ENCODE measurements around the gene DAZAP1.
A peak's percentile ranks its signal among the peaks of the same experiment; 100 is the strongest.

The DAZAP1 gene

GRCh38 chr19:1363599-1363998 lies 43.8 kb upstream of the DAZAP1 start:
- no peak for TF ChIP-seq CTCF (conservative IDR thresholded peaks at IDR 0.05; ENCODE audit: control insufficient read depth, insufficient read depth, low read depth, low read length)
- no peak overlapping the region for H3K4me3 ChIP-seq (ENCODE audit: control insufficient read depth, low read depth, low read length)
- no peak for DNase-seq (ENCODE audit: low read depth)

- DNase-seq (ENCODE audit: low read depth), result peak; percentile 19
- TF ChIP-seq CTCF (conservative IDR thresholded peaks at IDR 0.05; ENCODE audit: control insufficient read depth, insufficient read depth, low read depth, low read length), result peak; percentile 29
- H3K4me3 ChIP-seq (ENCODE audit: control insufficient read depth, low read depth, low read length), result no peak overlapping the region
Observed at GRCh38 chr19:1364070-1364704, 43.2 kb upstream of the DAZAP1 start.

- no peak overlapping the region for H3K4me3 ChIP-seq (ENCODE audit: control insufficient read depth, low read depth, low read length)
- no peak for TF ChIP-seq CTCF (conservative IDR thresholded peaks at IDR 0.05; ENCODE audit: control insufficient read depth, insufficient read depth, low read depth, low read length)
- DNase-seq (ENCODE audit: low read depth), result no peak
Observed at GRCh38 chr19:1365319-1366269, 41.8 kb upstream of the DAZAP1 start.

- no peak for DNase-seq (ENCODE audit: low read depth)
- H3K4me3 ChIP-seq (ENCODE audit: control insufficient read depth, low read depth, low read length), result no peak overlapping the region
- TF ChIP-seq CTCF (conservative IDR thresholded peaks at IDR 0.05; ENCODE audit: control insufficient read depth, insufficient read depth, low read depth, low read length), result no peak
Observed at GRCh38 chr19:1366296-1366695, 41.1 kb upstream of the DAZAP1 start.

GRCh38 chr19:1366899-1367870 lies 40.2 kb upstream of the DAZAP1 start:
- TF ChIP-seq CTCF (conservative IDR thresholded peaks at IDR 0.05; ENCODE audit: control insufficient read depth, insufficient read depth, low read depth, low read length), result no peak

GRCh38 chr19:1369214-1369805 lies 38.1 kb upstream of the DAZAP1 start:
- no peak overlapping the region for H3K4me3 ChIP-seq (ENCODE audit: control insufficient read depth, low read depth, low read length)
- TF ChIP-seq CTCF (conservative IDR thresholded peaks at IDR 0.05; ENCODE audit: control insufficient read depth, insufficient read depth, low read depth, low read length), result no peak
- DNase-seq (ENCODE audit: low read depth), result no peak

More at GRCh38 chr19:1366899-1367870, 40.2 kb upstream of the DAZAP1 start:
- no peak for DNase-seq (ENCODE audit: low read depth)
- no peak overlapping the region for H3K4me3 ChIP-seq (ENCODE audit: control insufficient read depth, low read depth, low read length)

Measured in fibroblast of mammary gland (primary cell).